ENCODE results near the gene ADGRG2.

ADGRG2 gene

DNA sequence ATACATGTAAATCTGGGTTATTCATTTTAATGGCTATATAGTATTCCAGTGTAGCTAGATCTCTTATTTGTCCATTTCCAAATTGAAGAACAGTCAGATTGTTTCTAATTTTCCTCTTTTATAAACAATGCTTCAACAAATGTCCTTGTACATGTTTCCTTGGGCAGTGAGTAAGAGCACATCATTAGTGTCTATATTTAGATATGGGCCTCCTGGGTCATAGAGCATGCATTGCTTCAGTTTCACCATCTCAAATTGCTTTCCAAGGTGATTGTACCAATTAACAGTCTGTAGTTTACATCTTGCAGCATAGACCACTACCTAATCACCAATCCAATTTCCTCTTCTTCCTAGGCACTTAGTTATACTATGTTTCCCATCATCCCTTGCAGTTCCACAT, 151.8 kb downstream of the ADGRG2 start:
- ChIA-PET CTCF (interaction anchor here (0.6 kb wide), 1 partner anchor 30 kb away, joined by 3 read pairs; no protein-coding TSS in a partner anchor), POLR2A (no interaction called here)
- Histone ChIP-seq H3K27ac (ENCODE audit: extremely low read depth, low read depth, low read length) (no peak overlapping the region), H3K4me3 (ENCODE audit: low read depth, low read length) (no peak overlapping the region), H3K9me3 (ENCODE audit: control insufficient read depth, insufficient read depth, low read depth, low read length) (no peaks in the 10 kb centered on the region), H3K4me1 (ENCODE audit: control insufficient read depth, insufficient read depth, low read length) (peaks cover 9% of the 10 kb centered on the region; the same call in 1 of the 2 replicates), H3K36me3 (ENCODE audit: control insufficient read depth in 2 of 2, insufficient read depth in 1 of 2, low read length in 2 of 2) (no peaks in the 10 kb centered on the region)
- no peak for TF ChIP-seq ZNF670 (tag by site-specific recombination; IDR thresholded peaks at IDR 0.05; ENCODE audit: low read depth)
- no peak for TF ChIP-seq ZNF335 (tag by site-specific recombination; conservative IDR thresholded peaks at IDR 0.05)
- TF ChIP-seq ZNF146 (tag by site-specific recombination; IDR thresholded peaks at IDR 0.05): peak; percentile 66; the same call in 1 of the 2 replicates
- TF ChIP-seq ZNF404 (tag by site-specific recombination; IDR thresholded peaks at IDR 0.05): no peak
- no peak for TF ChIP-seq ZNF2 (tag by site-specific recombination; IDR thresholded peaks at IDR 0.05)
- TF ChIP-seq KLF10 (tag by site-specific recombination; IDR thresholded peaks at IDR 0.05): no peak
- TF ChIP-seq ZBTB8A (tag by site-specific recombination; IDR thresholded peaks at IDR 0.05): no peak

DNA sequence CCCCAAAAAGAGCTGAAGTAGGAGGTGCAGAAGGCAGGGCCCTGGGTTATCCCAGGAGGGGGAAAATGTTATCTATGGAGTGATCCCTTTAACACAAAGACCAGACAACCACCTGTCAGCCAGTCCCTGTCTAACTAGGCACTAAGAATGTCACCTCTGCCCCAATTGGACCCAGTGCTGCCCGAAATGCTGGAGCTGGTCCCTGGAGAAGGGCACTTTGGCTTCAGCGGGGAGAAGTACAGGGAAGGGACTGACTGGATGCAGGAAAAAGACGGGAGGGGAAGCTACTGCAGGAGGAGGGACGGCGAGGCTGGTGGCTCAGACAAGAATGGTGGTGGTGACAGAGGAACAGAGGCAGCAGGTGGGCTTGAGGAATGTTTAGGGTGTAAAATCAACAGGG, 155.6 kb downstream of the ADGRG2 start:
- no peaks in the 10 kb centered on the region for H3K4me1 ChIP-seq (ENCODE audit: control insufficient read depth, insufficient read depth, low read length)
- no peak overlapping the region for H3K4me3 ChIP-seq (ENCODE audit: low read depth, low read length)
- H3K27ac ChIP-seq (ENCODE audit: extremely low read depth, low read depth, low read length): no peak overlapping the region
- no peaks in the 10 kb centered on the region for H3K36me3 ChIP-seq (ENCODE audit: control insufficient read depth in 2 of 2, insufficient read depth in 1 of 2, low read length in 2 of 2)
- ChIA-PET POLR2A (no interaction called here), CTCF (no interaction called here)
- no peaks in the 10 kb centered on the region for H3K9me3 ChIP-seq (ENCODE audit: control insufficient read depth, insufficient read depth, low read depth, low read length)
- TF ChIP-seq GLIS1 (tag by site-specific recombination; IDR thresholded peaks at IDR 0.05) (no peak), FEZF1 (tag by site-specific recombination; IDR thresholded peaks at IDR 0.05) (no peak), OSR2 (tag by site-specific recombination; IDR thresholded peaks at IDR 0.05) (no peak), ZSCAN5A (tag by site-specific recombination; IDR thresholded peaks at IDR 0.05) (no peak), ZNF596 (tag by site-specific recombination; IDR thresholded peaks at IDR 0.05) (no peak), YY1 (tag by site-specific recombination; IDR thresholded peaks at IDR 0.05) (no peak), ZNF76 (tag by site-specific recombination; IDR thresholded peaks at IDR 0.05; ENCODE audit: borderline replicate concordance, low read depth) (no peak), SP2 (tag by site-specific recombination; IDR thresholded peaks at IDR 0.05) (no peak), ZNF148 (tag by site-specific recombination; IDR thresholded peaks at IDR 0.05; ENCODE audit: borderline replicate concordance) (no peak), ZNF140 (tag by site-specific recombination; IDR thresholded peaks at IDR 0.05) (no peak), ZNF645 (tag by site-specific recombination; IDR thresholded peaks at IDR 0.05) (no peak), ZNF621 (tag by site-specific recombination; IDR thresholded peaks at IDR 0.05) (no peak), ZNF146 (tag by site-specific recombination; IDR thresholded peaks at IDR 0.05) (no peak), ZNF433 (tag by site-specific recombination; IDR thresholded peaks at IDR 0.05; ENCODE audit: low read depth) (no peak), ZNF138 (tag by site-specific recombination; IDR thresholded peaks at IDR 0.05; ENCODE audit: borderline replicate concordance) (no peak), ZNF530 (tag by site-specific recombination; IDR thresholded peaks at IDR 0.05; ENCODE audit: low read depth) (no peak), ZNF561 (tag by site-specific recombination; IDR thresholded peaks at IDR 0.05; ENCODE audit: borderline replicate concordance) (no peak), ZNF391 (tag by site-specific recombination; IDR thresholded peaks at IDR 0.05; ENCODE audit: borderline replicate concordance, low read depth) (no peak)
- TF ChIP-seq, protein P1, sequence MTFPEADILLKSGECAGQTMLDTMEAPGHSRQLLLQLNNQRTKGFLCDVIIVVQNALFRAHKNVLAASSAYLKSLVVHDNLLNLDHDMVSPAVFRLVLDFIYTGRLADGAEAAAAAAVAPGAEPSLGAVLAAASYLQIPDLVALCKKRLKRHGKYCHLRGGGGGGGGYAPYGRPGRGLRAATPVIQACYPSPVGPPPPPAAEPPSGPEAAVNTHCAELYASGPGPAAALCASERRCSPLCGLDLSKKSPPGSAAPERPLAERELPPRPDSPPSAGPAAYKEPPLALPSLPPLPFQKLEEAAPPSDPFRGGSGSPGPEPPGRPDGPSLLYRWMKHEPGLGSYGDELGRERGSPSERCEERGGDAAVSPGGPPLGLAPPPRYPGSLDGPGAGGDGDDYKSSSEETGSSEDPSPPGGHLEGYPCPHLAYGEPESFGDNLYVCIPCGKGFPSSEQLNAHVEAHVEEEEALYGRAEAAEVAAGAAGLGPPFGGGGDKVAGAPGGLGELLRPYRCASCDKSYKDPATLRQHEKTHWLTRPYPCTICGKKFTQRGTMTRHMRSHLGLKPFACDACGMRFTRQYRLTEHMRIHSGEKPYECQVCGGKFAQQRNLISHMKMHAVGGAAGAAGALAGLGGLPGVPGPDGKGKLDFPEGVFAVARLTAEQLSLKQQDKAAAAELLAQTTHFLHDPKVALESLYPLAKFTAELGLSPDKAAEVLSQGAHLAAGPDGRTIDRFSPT (tag by site-specific recombination; IDR thresholded peaks at IDR 0.05): no peak

Measured in HEK293 (cell line).